K562 (cell line): ENCODE measurements around the gene SETD1B. TPM values are rescaled to one million over a fixed set of nuclear protein-coding genes. Genes with fewer than 3 reads are reported as not detected.

Source experiments
- ATAC-seq: fragments of 200-7000 bp; cut with Tn5 transposase; 3 replicates; pipeline ENCODE4 v1.9.1; 2020; ENCODE audit warnings: moderate library complexity
- BruUV-seq: library from RNA; stranded (reverse); fragments of 400-500 nt; replicated peaks from 2 replicates; lab custom pipeline; 2021; lab: Mats Ljungman, UMichigan
- CTCF ChIA-PET: fragments of 300-600 bp; formaldehyde crosslinking; extraction: SDS; loops from one replicate; lab custom pipeline; 2021; ENCODE audit warnings: low intra/inter-chr PET ratio; lab: Yijun Ruan, JAX
- POLR2A ChIA-PET: fragments of 300-600, 350-650 bp; sonication (Branson Sonifier 250); formaldehyde crosslinking; extraction: SDS; loops from one replicate; lab custom pipeline; 2021; ENCODE audit warnings: antibody characterized with exemption, inconsistent platforms; lab: Yijun Ruan, JAX
- DNase-seq, 4 experiments: peaks; one replicate each; pipeline versions ENCODE4 v3.0.0 to v3.0.0-alpha.2; 2011 to 2018; ENCODE audit warnings: low spot score in 3 of 4, mixed read lengths in 3 of 4; ENCODE audit errors: extremely low read depth in 1 of 4
- FAIRE-seq: peaks from 2 replicates; lab custom pipeline; 2011; peaks lifted over from hg19 to GRCh38; lab: Jason Lieb, UNC
- H2AFZ ChIP-seq: 2 replicates; pipeline ENCODE4 v1.6.0; 2011; ENCODE audit warnings: low read depth, low read length, control low read depth, inconsistent platforms
- H3K27ac ChIP-seq: fragments of 200-600 bp; 3 replicates; pipeline ENCODE4 v1.8.0; 2011; ENCODE audit warnings: low read depth, mild to moderate bottlenecking, control low read depth, inconsistent platforms, low read length, moderate library complexity, mixed read lengths; ENCODE audit errors: extremely low read depth
- H3K27me3 ChIP-seq, 2 experiments: fragments of 300-600 bp in 1 of 2; 2 replicates in 1 of 2; 3 replicates in 1 of 2; pipeline versions ENCODE4 v1.6.0 to v1.8.0; 2011; ENCODE audit warnings: inconsistent platforms in 2 of 2, low read length in 2 of 2, mild to moderate bottlenecking in 1 of 2, mixed read lengths in 1 of 2, moderate library complexity in 1 of 2; ENCODE audit not compliant: control insufficient read depth in 2 of 2, insufficient read depth in 2 of 2
- H3K36me3 ChIP-seq: fragments of 300-600 bp; 3 replicates; pipeline ENCODE4 v1.8.0; 2011; ENCODE audit warnings: mild to moderate bottlenecking, low read length, inconsistent platforms; ENCODE audit not compliant: control insufficient read depth, insufficient read depth
- H3K4me1 ChIP-seq, 2 experiments: fragments of 200-600 bp in 1 of 2; replicated peaks in 1 of 2; 2 replicates in 1 of 2; 3 replicates in 1 of 2; pipeline versions ENCODE4 v1.5.1 to v1.8.0; 2011; ENCODE audit warnings: inconsistent platforms in 2 of 2, low read length in 2 of 2, mild to moderate bottlenecking in 1 of 2, mixed read lengths in 1 of 2, moderate library complexity in 1 of 2; ENCODE audit not compliant: control insufficient read depth in 2 of 2, insufficient read depth in 2 of 2
- H3K4me2 ChIP-seq: 2 replicates; pipeline ENCODE4 v1.6.1; 2011; ENCODE audit warnings: low read length, control low read depth, inconsistent platforms, mixed read lengths; ENCODE audit not compliant: insufficient read depth
- H3K4me3 ChIP-seq: fragments of 200-600 bp; sonication (generic), shearing (Covaris generic); 2 replicates; pipeline ENCODE4 v1.5.1; 2016; ENCODE audit warnings: control low read depth, inconsistent platforms
- H3K79me2 ChIP-seq: fragments of 200-600 bp; 3 replicates; pipeline ENCODE4 v1.8.0; 2011; ENCODE audit warnings: low read length, inconsistent platforms; ENCODE audit not compliant: control insufficient read depth, insufficient read depth
- H3K9ac ChIP-seq, 2 experiments: 2 replicates each; pipeline versions ENCODE4 v1.6.0 to v1.6.1; 2011; ENCODE audit warnings: low read depth in 2 of 2, low read length in 2 of 2, control low read depth in 1 of 2, inconsistent platforms in 1 of 2, mild to moderate bottlenecking in 1 of 2, mixed read lengths in 1 of 2; ENCODE audit not compliant: insufficient read depth in 1 of 2
- H3K9me1 ChIP-seq: one replicate; pipeline ENCODE4 v1.6.0; 2011; ENCODE audit warnings: inconsistent platforms, mild to moderate bottlenecking, low read length, moderate library complexity; ENCODE audit not compliant: control insufficient read depth, insufficient read depth
- H3K9me3 ChIP-seq: replicated peaks from 2 replicates; pipeline ENCODE4 v1.5.1; 2011; ENCODE audit warnings: low read depth, low read length, inconsistent platforms; ENCODE audit not compliant: control insufficient read depth, insufficient read depth
- H4K20me1 ChIP-seq: replicated peaks from 2 replicates; pipeline ENCODE4 v1.6.1; 2011; ENCODE audit warnings: low read length, inconsistent platforms, mixed read lengths; ENCODE audit not compliant: control insufficient read depth, insufficient read depth
- E2F8 ChIP-seq: fragments of 450-650 bp; IDR thresholded peaks from 2 replicates; pipeline ENCODE4 v1.7.1; 2018; ENCODE audit warnings: mild to moderate bottlenecking, low read depth; ENCODE audit not compliant: partially characterized antibody
- FOXA1 ChIP-seq: fragments of 450-650 bp; IDR thresholded peaks from 2 replicates; pipeline ENCODE4 v1.6.1; 2016; ENCODE audit warnings: mild to moderate bottlenecking, borderline replicate concordance
- HINFP ChIP-seq: fragments of 450-650 bp; conservative IDR thresholded peaks from 2 replicates; pipeline ENCODE4 v1.6.1; 2016; ENCODE audit warnings: missing genetic modification characterization, low read depth, mild to moderate bottlenecking, control low read depth, missing compliant biosample characterization
- HMGN3 ChIP-seq: IDR thresholded peaks from 2 replicates; pipeline ENCODE4 v1.6.1; 2011; ENCODE audit warnings: borderline replicate concordance, low read depth, mild to moderate bottlenecking, mixed read lengths, low read length; ENCODE audit not compliant: insufficient read length; ENCODE audit errors: extremely low read depth
- MCM3 ChIP-seq: fragments of 450-650 bp; IDR thresholded peaks from 2 replicates; pipeline ENCODE4 v1.6.1; 2016
- MTA3 ChIP-seq: fragments of 450-650 bp; formaldehyde crosslinking; IDR thresholded peaks from 2 replicates; pipeline ENCODE4 v1.6.1; 2017; ENCODE audit warnings: mild to moderate bottlenecking, borderline replicate concordance
- POLR2B ChIP-seq: fragments of 450-650 bp; IDR thresholded peaks from 2 replicates; pipeline ENCODE4 v1.6.1; 2018; ENCODE audit warnings: low read depth; ENCODE audit not compliant: partially characterized antibody
- RREB1 ChIP-seq: fragments of 250-450 bp; sonication (Bioruptor Pico); IDR thresholded peaks from 2 replicates; pipeline ENCODE4 v1.4.0; 2020
- SIRT6 ChIP-seq: IDR thresholded peaks from one replicate; pipeline ENCODE4 v1.6.1; 2012; ENCODE audit warnings: low read depth, mild to moderate bottlenecking, control low read depth, inconsistent platforms, low read length, moderate library complexity
- WGBS: fragments of 100-300 bp; shearing (Covaris generic); methylation state at CpG from one replicate; pipeline ENCODE4 v1.1.6; 2016; ENCODE audit warnings: low coverage, mixed read lengths; ENCODE audit not compliant: insufficient coverage; ENCODE audit errors: missing lambda C conversion rate; 5-methylcytosine and 5-hydroxymethylcytosine counted together
- in situ Hi-C: fragments of 300-500 bp; cut with MboI; formaldehyde crosslinking; loops from 4 replicates; pipeline ENCODE4 v1.15.0; 2018; ENCODE audit warnings: inconsistent platforms, mixed read lengths
- intact Hi-C: fragments of 100-400 bp; cut with micrococcal nuclease; formaldehyde crosslinking; loops from 2 replicates; pipeline ENCODE4 v1.14.2; 2022
- polyA plus RNA-seq, 8 experiments: library from polyadenylated mRNA; depleted of rRNA in 4 of 8; stranded (reverse) in 5 of 8; unstranded in 3 of 8; fragments of >200 nt; fragmentation: Nextera tagmentation in 2 of 8; fragmentation: Illumina TruSeq in 1 of 8; extraction: Ambion mirVana in 2 of 8; extraction: Trizol in 1 of 8; gene quantifications; 2 replicates each; pipeline versions ENCODE4 v1.2.1 to v1.2.3, GENCODE V29; 2011 to 2014; ENCODE audit warnings: inconsistent platforms in 1 of 8, missing spikeins in 1 of 8
- total RNA-seq, 7 experiments: library from RNA; depleted of rRNA in 6 of 7; stranded (reverse); fragments of >200 nt in 6 of 7; fragmentation: Illumina TruSeq in 2 of 7; extraction: Trizol in 2 of 7; gene quantifications; 2 replicates each; pipeline versions ENCODE4 v1.2.1 to v1.2.3, GENCODE V29; 2011 to 2021; ENCODE audit warnings: low replicate concordance in 1 of 7

The SETD1B gene
- total and polyA plus RNA-seq, 9 of the 15 experiments (the other 6 are each of a cell fraction or from before 2014, with no cell fraction given) = 0.48 to 26.6 (median 2.3) TPM

- DNase-seq = peak; percentile 85 to 87 (median 86)
- Histone ChIP-seq H3K9me3 (no peaks in the 10 kb centered on the region), H3K27me3 (no peaks in the 10 kb centered on the region), H3K27ac (no peak overlapping the region; the same call in 2 of the 3 replicates), H4K20me1 (peaks cover 6% of the 10 kb centered on the region; the same call in 1 of the 2 replicates), H2AFZ (peak overlapping the region; percentile 75; the same call in 1 of the 2 replicates), H3K9me1 (peaks cover 2% of the 10 kb centered on the region), H3K4me2 (no peak overlapping the region), H3K9ac (peak overlapping the region; percentile 12 to 65; a peak in 3 of 4 replicates), H3K4me1 (peaks cover 8 to 49% of the 10 kb centered on the region in 2 experiments), H3K4me3 (no peak overlapping the region), H3K79me2 (no peaks in the 10 kb centered on the region), H3K36me3 (peaks cover 24% of the 10 kb centered on the region; the same call in 2 of the 3 replicates)
- BruUV-seq = no TSS peak
- ChIA-PET POLR2A (interaction anchor here (0.7 to 1.1 kb wide), 2 partner anchors 13 to 144 kb away, joined by 3 read pairs; no protein-coding TSS in a partner anchor), CTCF (interaction anchor here (0.6 to 3.2 kb wide), 5 partner anchors 18 to 112 kb away, joined by 3 to 33 read pairs (median 5); partner anchors contain the start of genes PSMD9 and RHOF)
- in situ Hi-C loops (no loop called here), intact Hi-C loops (loop anchor here (1.0 kb wide), 3 partner anchors 18 to 112 kb away; partner anchors contain the start of gene PSMD9)
- FAIRE-seq = peak; percentile 82
- peak; percentile 86 for ATAC-seq
- 25% methylated on average over 19 of the region's 24 CpGs for WGBS
- no peak for TF ChIP-seq HMGN3
- TF ChIP-seq SIRT6 = no peak
- TF ChIP-seq HINFP (tag) = no peak
- TF ChIP-seq FOXA1 = no peak
- peak; percentile 32 for TF ChIP-seq POLR2B
- TF ChIP-seq RREB1 (CRISPR knock-in tag) = no peak
- peak; percentile 51; the same call in 1 of the 2 replicates for TF ChIP-seq MTA3
- no peak for TF ChIP-seq E2F8
- no peak for TF ChIP-seq MCM3
Measured at GRCh38 chr12:121776190-121777098, 27.4 kb upstream of the SETD1B start.
